Small intestine (tissue), 4 donors: ENCODE results near the gene NKX2-8. TPM values are rescaled to one million over a fixed set of nuclear protein-coding genes. Genes with fewer than 3 reads are reported as not detected.

Source experiments
- polyA plus RNA-seq, 4 donors: library from polyadenylated mRNA; stranded (reverse) in 3 of 4; unstranded in 1 of 4; fragments of 200-250 nt in 3 of 4; fragments of 120-200 nt in 1 of 4; gene quantifications; one replicate each; pipeline versions ENCODE4 v1.2.1 to v1.2.3, GENCODE V29; 2013
- donor health status: healthy with polysubstance abuse.
- donor health status: Bipolar disorder and iron deficiency.
- donor health status: healthy.

NKX2-8 gene
- polyA plus RNA-seq, 4 donors: not detected

Other genes starting within 250 kb of the NKX2-8 start
- under 1 TPM in 1 of 4 donors, not detected in 3; 0.45 TPM for gene NKX2-1, start 62.4 kb downstream of the NKX2-8 start, polyA plus RNA-seq
- under 1 TPM in 2 of 4 donors, not detected in 2; 0.03 to 0.04 TPM for gene PAX9, start 79.2 kb upstream of the NKX2-8 start, polyA plus RNA-seq